Stromal cell of bone marrow (primary cell): Measurements from ENCODE around the gene PDZD2.

Experiments used
- DNase-seq: peaks from one replicate; pipeline ENCODE4 v3.0.0-alpha.2; 2012; ENCODE audit warnings: low read depth

PDZD2 gene

DNA sequence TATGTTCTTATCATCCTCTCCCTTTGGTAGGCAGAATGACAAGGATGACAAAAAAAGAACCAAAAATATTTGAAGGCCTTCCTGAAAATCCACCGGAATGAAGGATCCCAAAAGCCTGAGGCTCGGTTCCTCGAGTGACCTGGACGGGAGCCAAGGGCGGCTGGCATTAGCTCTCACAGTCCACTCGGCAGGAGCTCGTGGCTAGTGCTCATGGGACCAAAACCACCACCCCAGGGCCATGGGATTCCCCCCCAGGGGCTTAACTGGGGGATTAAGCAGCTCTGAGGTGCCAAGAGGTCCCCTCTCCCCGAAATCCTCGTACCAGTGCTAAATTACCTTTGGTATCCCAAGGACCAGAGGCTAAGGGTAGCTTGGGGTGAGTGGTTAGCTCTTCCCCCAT lies 586 bp upstream of the PDZD2 start:
- no peak for DNase-seq

DNA sequence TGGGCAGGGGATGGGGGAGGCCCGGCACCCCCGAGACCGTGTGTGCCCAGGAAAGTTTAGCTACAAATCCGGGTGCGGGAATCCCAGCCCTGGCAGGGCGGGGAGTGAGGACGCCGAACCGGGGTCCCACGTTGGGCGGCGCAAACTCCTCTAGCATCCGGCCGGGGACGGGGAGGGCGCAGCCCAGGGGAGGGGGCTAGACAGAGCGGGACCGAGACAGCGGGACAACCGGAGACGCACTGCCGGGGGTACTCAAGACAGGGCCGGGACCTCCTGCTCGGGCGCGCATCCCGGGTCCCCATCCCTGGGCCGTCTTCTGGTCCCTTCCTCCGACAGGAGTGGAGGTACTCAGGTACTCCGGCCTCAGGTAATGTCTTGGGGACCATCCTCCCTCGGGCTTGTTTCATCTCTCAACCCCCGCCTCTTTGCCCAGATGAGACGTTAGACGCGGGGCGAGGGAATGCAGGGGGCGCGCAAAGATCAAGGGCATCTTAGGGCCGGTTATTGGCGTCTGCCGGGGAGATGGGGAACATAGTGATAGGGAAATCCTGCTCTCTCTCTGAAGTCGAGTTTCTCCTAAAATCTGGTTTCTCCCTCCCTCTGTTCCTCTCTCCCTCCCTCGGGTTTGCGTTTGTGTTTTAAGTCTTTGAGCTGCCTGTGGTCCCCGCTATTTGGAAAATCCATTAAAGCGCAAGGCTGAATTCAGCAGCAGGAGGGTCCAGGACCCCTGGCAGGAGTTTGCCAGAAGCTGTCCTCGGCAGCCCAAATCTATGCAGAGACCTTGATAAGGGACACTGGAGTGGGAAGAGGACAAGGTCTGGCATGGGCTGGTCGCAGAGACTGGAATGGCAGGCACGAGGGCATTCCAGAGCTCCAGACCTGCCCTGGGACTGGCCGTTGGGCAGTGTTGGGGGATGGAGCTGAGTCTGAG lies 815 bp downstream of the PDZD2 start:
- DNase-seq = no peak

DNA sequence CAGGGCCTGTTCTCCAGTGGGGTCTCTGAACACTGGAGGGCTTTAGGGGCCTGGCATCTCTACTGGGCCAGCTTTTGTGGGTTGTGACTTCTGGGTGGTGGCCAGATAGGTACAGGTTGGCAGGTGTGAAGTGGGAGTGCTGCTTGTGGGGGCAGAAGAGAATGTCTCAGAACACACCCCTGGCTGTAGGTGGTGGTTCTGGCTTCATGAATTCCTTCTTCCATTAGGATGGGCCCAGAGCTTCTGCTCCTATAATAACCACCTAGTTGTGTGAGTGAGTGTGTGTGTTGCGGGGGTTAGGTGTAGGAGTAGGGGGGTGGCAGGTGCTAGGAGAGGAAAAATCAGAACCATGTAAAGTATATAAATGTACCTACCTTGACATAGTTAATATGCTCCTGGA lies 1.6 kb downstream of the PDZD2 start:
- DNase-seq = no peak

DNA sequence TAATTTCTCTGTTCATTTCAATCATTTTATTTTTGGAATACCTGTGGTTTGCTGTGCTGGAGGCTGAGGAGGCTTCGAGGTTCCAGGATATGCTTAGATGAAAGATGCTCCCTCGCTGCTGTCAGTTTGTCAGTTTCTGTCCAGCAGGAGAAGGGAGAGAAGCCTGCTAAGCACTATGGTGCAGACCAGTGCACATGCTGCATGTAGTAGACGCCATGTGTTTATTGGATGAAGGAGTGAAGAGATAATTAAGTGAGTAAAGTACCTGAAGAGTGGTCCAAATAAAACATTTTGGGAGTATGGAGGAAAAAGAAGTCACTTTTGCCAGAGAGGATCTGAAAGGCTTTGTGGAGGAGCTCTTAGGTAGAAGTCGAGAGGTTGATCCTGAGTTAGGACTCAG lies 2.1 kb downstream of the PDZD2 start:
- no peak for DNase-seq

DNA sequence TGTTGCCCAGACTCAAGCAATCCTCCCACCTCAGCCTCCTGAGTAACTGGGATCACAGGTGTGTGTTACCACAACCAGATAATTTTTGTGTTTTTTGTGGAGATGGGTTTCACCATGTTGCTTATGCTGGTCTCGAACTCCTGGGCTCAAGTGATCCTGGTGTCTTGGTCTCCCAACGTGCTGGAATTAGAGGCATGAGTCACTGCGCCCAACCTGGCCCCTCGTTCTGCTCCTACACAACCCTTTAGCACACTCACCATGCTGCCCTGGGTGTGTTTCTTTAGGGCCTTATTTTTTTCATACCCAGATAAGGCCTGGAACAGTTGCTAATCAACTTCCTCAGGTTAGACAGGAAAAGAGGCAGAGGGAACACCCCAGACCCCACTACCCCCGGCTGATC lies 2.6 kb downstream of the PDZD2 start:
- no peak for DNase-seq

DNA sequence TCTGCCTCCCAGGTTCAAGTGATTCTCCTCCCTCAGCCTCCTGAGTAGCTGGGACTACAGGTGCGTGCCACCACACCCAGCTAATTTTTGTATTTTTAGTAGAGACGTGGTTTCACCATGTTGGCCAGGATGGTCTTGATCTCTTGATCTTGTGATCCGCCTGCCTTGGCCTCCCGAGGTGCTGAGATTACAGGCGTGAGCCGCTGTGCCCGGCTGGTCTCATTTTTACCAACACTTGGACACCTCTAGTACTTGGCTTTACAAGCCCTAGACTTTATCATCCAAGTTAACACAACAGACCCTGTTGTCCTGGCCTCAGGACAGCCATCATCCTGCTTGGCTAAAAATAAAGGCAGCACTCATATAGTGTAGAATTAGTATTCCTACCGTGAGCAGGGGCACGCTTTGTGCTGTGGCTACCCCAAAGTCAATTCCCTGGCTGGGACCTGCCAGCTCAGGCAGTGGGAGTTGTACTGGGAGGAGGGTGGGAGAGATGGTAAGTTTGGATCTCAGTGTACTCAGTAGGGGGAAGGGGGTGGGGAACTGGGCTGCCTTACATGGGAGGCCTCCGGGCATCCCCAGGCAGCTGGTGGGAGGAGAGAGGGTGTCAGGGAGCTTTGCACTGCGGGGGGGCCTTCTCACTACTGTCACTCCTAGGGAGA lies 6.6 kb downstream of the PDZD2 start:
- DNase-seq = no peak

DNA sequence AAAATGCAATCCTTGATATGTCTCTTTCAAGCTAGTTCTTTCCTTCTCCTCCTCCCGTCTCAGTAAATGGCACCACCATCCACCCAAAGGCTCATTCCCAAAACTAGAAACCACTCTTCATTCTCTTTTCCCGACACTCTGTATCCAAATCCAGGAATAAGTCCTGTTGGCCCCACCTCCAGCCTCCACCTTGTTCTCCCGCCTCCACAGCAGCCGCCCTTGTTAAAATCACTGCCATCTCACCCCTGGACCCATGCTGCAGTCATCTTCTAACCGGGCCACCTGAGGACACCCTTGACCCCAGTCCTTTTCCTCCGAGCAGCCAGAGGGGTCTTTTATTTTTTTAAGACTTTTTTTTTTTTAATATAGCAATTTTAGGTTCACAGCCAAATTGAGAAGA lies 9.4 kb downstream of the PDZD2 start:
- DNase-seq = no peak

DNA sequence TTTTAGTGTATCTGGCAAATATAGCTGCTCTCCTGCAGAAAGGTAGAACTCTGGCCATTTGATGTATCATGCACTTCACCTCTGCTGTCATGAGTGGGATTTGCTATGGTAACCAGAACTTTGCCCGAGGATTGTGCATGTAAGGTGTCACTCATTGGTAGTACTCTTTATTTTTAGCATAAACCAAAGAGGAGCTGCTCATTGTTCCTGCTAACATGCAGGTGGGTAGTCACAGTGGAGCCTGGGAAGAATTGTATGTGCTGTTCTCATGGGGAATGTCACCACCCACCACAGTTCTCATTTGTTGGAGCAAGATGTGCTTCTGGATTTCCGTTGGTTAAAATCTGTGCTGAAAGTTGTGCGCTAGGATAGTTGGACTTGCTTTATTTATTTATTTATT lies 12.3 kb downstream of the PDZD2 start:
- DNase-seq = no peak

DNA sequence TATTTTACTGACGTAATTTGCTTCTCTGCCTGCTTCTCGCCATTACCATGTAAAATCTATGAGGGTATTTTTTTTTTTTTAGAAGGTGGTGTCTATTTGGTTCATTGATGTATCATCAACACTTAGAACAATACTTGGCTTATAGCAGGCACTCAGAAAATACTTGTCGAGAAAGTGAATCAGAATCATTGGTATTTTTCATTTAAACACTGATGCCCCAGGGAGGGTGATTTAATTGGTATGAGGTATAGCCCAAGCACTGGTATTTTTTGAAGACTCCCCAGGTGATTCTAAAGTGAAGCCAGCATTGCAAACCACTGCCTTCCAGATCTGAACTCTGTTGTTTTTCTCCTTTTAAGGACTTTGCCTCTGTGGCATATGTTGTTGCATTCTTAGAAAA lies 16.6 kb downstream of the PDZD2 start:
- no peak for DNase-seq

DNA sequence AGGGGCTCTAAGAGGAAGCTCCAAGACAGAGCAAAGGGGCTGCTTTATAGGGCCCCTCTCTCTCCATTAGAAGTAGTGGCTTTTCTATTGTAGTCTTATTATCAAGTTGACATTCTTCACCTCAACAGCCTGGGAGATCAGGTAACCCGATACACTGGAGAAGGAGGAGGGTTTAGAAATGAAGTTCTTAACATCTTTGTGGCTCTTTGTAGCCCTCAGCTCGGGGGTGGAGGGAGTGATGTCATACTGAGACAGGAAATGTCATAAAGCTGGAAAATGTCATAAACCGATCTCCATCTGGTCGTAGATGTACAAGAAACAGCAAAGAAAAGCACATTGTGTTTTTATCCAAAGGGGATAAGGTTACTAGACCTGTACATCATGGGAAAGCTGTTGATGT lies 17.9 kb downstream of the PDZD2 start:
- DNase-seq = no peak

DNA sequence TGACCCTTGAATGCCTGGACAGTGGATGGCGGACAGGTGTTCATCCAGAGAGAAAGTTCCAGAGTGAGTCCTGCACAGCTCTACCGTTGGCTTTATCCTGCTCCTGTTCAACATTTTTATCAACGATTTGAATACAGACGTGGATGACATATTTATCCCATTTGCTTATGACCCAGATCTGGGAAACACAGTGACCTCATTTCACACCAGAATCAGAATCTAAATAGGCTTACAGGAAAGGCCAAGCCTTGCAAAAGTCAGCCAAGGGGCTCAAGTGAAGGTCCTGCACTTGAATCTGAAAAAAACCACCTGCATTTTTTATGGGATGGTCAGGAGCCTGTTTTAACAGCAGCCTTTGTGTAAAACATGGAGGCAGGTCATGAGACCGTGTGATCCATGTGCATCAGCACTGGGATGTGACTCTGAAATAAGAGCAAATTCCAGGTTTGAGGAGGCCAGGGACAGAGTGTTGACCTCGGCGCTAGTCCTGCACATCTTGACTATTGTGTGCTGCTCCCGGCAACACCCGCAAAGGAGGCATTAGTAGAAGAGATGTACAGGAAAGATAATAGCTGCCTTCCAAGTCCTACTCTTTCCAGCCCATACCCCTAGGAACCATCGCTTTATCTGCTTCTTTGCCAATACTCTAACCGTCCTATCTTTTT lies 18.5 kb downstream of the PDZD2 start:
- no peak for DNase-seq

DNA sequence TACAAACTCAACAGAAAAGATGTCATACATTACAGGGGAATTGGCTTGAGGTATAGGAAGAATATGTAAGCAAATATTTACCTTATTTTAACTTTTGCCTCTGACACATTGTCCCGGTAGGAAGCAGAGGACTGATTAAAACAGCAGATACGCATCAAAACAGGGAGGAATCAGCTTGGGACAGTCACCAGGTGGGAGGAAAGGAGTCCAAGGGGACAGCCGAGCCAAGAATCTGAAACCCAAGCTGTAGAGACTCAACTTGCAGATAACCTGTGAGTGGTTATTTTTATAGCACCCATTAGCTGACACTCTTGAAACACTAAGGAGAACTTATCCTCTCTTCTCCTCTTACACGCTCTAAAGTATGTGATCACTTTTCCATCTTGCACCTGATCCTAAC lies 22.3 kb downstream of the PDZD2 start:
- no peak for DNase-seq

DNA sequence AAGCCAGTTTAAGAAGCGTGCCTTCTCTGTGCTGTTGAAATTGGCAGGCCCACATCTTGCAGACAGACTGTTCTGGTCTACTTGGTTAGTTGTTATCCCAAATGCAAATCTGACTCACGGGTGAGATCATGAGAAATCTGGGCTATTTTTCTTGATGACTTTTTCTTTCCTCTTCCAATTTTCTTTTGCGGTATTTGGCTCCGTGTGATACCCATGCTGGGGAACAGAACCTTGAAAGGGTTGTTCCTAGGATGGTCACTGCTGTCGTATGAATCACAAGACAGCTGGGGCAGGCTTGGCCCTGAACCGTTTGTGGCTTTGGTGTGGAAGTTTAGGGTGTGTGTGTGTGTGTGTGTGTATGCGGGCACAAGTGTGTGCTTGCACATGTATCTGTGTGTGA lies 24.6 kb downstream of the PDZD2 start:
- DNase-seq = peak; percentile 96

DNA sequence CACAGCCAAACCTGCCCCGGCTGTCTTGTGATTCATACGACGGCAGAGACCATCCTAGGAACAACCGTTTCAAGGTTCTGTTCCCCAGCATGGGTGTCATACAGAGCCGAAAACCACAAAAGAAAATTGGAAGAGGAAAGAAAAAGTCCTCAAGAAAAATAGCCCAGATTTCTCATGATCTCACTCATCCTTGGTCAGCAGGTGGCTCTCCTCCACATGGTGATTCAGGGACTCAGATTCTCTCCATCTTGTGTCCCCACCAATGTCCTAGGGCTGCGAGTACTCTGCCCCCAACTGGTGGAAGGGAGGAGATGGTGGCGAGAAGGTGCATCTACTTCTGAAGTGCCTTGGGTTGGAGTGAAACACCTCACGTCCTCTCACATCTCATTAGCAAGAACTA lies 25.6 kb downstream of the PDZD2 start:
- DNase-seq = peak; percentile 20

DNA sequence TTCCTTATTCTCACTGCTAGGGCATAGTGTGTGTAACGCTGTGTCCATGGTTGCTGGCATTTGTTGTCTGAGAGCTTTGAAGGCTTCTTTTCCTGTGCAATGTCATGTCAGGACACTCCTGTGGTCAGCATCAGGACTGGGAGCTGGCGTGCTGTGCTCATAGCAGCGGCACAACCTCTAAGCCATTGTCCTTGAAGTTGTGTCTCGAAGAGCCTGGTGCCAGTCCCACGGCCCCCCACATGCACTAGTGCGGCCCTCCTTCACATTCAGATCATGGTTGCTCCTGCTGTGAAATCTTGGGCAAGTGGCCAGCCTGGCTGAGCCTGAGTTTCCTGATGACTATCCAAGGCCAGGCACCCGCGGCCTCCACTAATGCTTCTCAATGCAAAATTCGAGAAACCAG lies 32.4 kb downstream of the PDZD2 start:
- DNase-seq = peak; percentile 9

DNA sequence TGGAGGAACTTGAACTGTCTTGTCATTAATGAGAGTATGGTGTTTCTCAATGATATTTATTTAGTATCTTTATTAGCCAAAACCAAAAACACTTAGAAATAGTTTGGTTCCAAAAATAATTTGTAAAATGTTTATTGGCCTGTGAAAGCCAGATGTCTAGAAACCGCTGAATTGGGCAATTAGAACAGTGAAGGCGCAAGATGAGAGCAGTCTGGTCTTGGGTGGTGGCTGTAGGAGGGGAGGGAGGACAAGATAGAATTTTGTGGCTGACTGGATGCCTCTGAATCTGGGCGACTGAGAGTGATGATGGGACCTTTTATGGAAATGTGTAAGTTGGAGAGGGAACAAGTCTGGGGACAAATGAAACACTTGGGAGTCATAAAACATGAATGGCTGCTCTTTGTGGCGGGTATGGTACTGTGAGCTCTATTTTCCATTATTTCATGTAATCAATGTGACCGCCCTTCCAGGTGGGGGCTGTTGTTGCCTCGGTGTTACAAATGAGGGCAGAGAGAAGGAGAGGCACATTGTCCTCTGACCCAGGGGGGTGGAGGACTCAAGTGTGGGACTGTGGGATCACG lies 35.5 kb downstream of the PDZD2 start:
- no peak for DNase-seq

DNA sequence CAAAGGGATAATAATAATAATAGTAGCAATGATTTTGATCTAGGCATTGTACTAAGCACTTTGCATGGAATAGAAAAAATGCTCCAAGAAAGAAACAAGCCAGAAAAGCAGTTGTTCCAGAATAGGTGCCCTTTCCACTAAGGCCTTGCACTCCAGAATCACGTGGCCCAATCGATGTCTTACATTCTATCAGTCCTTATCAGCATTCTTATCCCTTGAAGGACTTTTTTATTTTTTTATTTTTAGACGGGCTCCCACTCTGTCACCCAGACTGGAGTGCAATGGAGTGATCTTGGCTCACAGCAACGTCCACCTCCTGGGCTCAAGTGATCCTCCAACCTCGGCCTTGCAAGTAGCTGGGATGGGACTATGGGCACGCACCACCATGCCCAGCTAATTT lies 36.5 kb downstream of the PDZD2 start:
- no peak for DNase-seq

DNA sequence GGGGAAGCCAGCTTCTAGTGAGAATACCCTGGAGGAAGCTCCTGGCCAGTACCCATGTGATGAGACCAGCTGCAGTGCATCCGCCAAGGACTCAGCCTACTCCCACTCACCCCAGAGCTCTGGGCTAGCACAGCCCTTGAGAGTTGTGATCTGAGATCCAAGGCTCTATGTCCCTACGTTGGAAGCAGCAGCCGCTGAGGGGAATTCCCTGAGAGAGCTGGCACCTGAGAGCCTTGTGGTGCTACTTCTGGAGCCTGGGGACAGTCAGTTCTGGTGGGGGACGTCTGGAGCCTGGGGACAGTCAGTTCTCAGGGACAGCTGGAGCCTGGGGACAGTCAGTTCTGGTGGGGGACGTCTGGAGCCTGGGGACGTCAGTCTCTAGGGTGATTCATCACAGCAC lies 39.2 kb downstream of the PDZD2 start:
- DNase-seq = no peak

DNA sequence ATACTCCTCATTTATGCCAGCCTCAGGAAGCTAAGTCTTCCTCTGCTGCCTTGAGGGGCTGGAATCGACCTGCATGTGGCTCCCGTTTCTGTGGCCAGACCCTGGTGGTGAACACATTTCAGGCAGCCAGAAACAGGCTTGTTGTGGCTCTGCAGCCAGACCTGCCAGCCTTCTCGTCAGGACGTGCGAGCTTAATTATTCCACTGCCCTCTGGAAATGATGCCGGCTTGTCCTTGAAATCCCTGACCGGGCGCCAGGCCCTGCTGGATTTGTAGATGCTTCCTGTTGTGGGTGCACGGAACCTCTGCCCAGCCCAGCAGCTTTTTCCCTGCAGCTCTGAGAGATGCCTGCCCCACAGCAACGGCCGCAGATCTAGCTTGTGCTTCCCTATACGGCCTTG lies 41.6 kb downstream of the PDZD2 start:
- no peak for DNase-seq

DNA sequence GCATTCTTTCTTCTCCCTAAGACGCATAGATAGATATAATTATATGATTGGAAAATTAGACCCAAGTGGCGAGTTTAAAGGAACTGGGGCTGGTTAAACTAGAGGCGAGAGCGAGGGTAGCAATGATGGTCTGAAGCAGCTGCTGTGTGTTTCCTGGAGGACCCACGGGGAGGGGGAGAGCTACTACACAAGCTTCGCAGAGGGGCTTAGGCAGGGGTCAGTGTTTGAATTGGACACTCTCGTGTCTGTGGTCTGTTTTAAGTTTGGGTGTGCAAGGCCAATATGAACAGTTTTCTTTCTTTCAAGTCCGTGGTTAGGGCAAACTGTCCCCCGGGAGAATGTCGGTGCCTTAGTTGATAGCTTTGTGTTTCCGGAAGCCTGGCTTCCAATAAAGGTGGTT lies 43.1 kb downstream of the PDZD2 start:
- DNase-seq = no peak

DNA sequence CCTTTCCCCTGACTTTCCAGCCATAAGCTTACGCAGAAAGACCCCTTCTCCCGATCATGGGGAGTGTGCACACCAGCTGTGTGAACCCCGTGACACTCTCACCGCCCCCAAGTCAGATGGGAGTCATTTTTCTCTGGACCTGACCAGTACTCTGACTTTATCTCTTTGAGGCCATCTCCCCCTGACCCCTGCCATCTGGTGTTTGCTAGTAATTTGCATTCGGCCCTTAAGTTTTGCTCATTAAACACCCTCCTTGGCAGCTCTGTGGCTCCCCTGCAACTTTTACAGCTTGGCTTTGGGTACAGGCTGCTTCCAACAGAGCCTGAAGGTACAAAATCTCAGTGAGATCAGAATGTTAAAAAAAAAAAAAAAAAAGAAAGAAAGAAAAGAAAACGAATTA lies 43.9 kb downstream of the PDZD2 start:
- DNase-seq = no peak

DNA sequence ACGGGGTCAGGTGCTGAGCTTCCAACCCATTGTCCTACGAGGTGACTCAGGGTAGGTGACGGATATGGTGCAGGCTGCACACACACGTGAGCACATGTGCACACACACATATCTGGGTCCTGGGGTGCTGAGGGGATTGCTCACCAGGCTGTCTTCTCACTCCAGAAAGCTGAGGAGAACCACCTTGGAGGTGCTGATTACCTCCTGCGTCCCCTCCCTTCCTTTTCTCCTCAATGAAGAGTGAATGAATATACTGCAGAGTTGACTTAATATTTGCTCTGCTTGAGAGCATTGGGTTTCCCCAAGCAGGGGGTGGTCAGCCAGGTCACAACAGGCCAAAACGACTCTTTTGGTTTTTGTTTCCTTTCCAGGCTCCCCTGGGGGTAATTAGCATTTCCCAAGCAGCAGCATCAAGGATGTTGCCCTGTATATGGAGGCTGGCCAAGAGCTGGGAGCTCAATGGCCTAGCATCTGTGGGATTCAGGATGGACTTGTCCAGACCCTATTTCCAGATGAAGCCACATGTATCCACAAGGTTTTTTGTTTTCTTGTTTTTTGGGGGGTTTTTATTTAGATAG lies 49.7 kb downstream of the PDZD2 start:
- no peak for DNase-seq
